OCI-LY3 (cell line): ENCODE results near the gene TRIM50.

ENCODE experiments used
- EZH2phosphoT487 ChIP-seq: fragments of 200-600 bp; shearing (Covaris generic); IDR thresholded peaks from 2 replicates; pipeline ENCODE4 v1.6.1; 2018; ENCODE audit warnings: antibody characterized with exemption, mixed run types, low read depth
- TF ChIP-seq, protein P1 (sequence below): fragments of 200-600, 300-600 bp; sonication (generic); IDR thresholded peaks from 2 replicates; pipeline ENCODE4 v1.5.1; 2014; ENCODE audit warnings: antibody characterized with exemption, low read length, low read depth

DNA sequence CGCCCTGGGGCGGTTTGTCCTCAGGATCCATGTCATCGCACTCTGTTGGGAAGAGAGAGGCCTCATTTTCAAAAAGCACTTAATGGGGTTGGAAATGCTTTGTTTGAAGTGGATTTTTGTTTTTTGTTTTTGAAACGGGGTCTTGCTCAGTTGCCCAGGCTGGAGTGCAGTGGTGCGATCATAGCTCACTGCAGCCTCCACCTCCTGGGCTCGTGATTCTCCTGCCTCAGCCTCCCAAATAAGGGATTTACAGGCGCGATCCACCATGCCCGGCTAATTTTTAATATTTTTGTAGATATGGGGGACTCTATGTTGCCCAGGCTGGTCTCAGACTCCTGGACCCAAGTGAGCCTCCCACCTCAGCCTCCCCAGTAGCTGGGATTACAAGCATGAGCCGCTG lies 814 bp upstream of the TRIM50 start:
- TF ChIP-seq, protein P1, sequence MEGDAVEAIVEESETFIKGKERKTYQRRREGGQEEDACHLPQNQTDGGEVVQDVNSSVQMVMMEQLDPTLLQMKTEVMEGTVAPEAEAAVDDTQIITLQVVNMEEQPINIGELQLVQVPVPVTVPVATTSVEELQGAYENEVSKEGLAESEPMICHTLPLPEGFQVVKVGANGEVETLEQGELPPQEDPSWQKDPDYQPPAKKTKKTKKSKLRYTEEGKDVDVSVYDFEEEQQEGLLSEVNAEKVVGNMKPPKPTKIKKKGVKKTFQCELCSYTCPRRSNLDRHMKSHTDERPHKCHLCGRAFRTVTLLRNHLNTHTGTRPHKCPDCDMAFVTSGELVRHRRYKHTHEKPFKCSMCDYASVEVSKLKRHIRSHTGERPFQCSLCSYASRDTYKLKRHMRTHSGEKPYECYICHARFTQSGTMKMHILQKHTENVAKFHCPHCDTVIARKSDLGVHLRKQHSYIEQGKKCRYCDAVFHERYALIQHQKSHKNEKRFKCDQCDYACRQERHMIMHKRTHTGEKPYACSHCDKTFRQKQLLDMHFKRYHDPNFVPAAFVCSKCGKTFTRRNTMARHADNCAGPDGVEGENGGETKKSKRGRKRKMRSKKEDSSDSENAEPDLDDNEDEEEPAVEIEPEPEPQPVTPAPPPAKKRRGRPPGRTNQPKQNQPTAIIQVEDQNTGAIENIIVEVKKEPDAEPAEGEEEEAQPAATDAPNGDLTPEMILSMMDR = no peak
- TF ChIP-seq EZH2phosphoT487 = no peak
